ENCODE measurements around the gene DST.
"Not testable (repeated sequence)": the region's sequence is repeated elsewhere in the genome, so short reads cannot be mapped to it uniquely, and the experiment has no call there.

DST gene

DNA sequence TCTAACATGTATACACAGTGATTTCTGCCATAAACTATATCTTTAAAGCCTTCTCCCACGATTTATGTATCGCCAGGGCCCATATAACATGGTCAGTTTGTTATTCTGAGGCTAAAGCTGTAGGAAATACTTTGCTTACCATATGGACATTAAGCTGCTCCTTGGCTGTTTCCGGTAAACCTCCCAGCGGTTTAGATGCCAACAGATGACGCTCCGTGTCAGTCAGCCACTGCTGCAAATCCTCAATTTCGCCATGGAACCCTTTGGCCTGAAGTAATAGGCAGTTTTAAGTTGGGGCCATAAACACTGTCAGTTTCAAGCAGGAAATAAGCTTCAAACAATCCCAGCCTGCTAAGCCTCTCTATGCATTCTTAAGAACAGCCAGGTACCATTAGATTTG lies 145.4 kb downstream of the DST start:
- no peak overlapping the region for H3K27ac ChIP-seq
- DNase-seq (ENCODE audit: low read depth, low spot score), result no peak

DNA sequence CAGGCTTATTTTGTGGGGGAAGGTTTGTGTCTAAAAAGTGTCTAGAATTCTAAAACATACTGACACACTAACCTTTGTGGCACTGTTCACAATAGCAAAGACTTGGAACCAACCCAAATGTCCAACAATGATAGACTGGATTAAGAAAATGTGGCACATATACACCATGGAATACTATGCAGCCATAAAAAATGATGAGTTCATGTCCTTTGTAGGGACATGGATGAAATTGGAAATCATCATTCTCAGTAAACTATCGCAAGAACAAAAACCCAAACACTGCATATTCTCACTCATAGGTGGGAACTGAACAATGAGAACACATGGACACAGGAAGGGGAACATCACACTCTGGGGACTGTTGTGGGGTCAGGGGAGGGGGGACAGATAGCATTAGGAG lies 146.0 kb downstream of the DST start:
- not testable (repeated sequence) for H3K27ac ChIP-seq; DNase-seq (ENCODE audit: low read depth, low spot score)

DNA sequence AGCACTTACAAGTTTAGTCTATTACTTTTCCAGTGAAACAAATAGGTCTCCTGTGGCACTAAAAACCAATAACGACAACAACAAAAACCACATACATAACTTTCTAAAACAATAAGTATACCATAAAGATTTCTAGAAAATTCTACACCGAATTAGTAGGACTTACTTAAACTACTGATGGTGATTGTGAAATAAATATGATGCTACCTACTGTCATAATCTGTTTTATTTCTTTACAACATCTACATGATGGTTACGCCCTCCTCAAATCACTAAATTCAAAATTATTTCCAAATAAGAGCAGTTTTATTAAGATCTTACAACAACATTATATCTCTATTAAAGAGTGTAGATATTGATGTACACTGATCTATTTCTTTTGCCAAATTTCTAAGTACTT lies 147.0 kb downstream of the DST start:
- no peak overlapping the region for H3K27ac ChIP-seq
- DNase-seq (ENCODE audit: low read depth, low spot score), result no peak

DNA sequence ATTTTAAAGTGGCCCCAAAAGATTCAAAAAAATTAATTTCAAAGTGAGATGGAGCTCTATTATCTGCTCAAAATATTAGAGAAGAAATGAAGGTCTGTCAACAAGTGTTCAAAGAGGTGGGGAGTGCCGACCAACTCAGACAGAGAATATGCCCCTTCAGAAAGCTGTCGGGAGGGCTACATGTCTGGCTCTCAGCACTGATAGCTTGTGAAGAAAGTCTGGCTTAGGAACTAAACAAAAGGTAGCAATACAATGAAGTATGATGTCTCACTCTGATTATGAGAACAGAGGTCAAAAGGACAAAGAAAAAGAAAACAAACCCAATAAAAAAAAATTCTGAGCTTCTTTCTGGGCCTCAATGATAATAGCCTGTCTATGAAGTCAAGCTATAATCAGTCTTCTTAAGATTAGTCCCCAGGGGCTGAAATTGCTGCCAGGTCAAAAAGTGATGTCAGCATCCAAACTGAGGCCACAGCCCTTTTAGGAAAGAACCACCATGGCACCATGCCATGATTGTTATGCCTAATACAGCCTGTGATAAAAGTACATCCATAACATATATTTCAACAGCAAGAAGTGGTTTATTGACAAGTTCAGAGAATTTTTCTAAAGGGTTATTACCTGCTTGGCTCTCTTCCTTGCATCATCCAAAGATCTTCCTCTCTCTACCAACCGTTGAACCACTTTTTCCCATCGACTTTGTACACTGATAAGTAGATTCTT lies 150.9 kb downstream of the DST start:
- peak overlapping the region; percentile 72 for H3K27ac ChIP-seq
- DNase-seq (ENCODE audit: low read depth, low spot score), result no peak

DNA sequence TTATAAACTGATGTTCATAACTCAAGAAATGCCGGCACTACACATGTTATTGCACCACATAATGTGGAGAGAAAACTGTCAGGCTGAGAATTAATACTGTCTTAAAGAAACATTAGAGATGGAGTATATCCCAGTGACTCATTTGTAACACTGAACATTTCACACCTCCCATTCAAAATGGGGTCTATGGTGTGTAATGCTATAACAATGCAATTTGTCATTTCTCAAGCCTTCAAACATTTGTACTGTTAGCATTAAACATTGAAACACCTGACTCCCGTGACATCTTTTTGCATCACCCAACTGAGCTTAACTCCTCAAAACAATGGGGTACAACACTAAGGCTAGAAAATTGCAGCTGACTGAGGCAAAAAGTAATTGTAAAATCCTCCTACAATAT lies 151.7 kb downstream of the DST start:
- DNase-seq (ENCODE audit: low read depth, low spot score), result no peak

DNA sequence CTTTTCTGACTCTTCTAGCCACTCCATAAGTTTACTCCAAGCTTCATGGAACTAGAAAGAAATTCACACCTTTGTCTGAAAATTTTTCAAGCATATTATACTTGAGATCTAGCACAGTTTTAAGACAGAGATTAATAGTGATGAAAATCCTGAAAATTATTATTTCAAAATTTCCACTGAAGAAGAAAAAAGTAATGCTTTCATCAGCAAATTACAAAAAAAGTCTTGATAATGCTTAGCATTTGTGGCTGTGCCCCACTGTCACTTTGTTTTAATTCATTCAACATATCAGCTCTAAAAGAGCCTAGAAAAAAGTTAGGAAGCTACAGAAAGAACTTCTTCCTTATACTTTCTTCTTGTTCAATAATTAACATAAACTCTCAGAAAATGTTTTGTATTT lies 153.1 kb downstream of the DST start:
- DNase-seq (ENCODE audit: low read depth, low spot score), result no peak
- H3K27ac ChIP-seq, result no peak overlapping the region

More for the DNA sequence above, 151.7 kb downstream of the DST start:
- H3K27ac ChIP-seq, result peak overlapping the region; percentile 72

DNA sequence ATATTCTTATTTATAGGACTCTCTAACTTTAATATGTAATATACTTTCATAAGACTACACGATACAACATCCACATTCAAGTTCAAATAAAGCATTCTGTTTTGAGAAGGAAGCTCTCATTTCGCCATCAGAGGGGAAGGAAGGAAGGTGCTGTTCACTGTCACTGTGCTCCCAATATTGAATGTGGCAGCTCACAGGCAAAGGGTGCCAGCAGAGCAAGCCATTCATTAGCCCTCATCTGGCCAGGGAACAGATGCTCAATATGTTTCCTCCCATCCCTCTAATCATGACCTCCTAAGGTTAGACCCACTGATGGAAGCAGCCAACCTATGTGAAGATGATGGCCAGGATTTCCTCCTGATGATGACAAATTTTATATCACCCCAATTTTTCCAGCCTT lies 154.4 kb downstream of the DST start:
- H3K27ac ChIP-seq, result no peak overlapping the region
- no peak for DNase-seq (ENCODE audit: low read depth, low spot score)

DNA sequence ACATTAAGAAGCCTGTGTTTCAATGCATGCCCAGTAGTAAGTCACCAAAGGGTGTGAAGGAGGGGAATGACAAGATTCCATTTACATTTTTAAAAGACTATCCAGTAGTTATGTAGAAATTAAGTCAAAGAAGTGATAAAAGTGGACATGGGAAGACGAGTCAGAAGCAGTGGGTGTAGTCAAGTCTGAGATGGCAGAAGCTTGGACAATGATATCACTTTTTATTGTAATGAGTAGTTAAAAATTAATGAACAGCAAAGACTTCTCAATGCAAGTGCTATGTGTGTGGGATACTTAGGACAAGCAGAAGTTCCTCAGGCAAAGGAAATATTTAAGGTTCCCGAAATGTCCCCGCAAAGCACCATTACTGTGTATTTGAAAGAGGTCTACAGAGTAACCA lies 156.0 kb downstream of the DST start:
- DNase-seq (ENCODE audit: low read depth, low spot score), result no peak

DNA sequence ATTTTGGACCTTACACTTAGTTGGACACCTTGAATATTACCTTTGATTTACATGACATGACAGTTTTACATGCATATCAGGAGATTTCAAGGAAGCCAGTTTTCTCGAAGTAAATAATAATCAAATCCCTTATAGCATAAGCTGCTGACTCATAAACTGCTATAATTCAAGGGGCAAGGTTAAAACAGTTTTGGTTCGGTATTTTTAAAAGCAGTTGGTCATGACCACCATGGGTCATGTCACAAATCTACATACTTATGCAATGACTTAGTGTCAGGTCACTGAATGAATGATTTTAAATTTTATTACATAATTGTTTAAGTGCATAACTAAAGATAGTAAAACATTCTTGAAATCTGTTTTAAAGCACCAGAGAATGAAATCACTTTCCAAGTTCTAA lies 158.0 kb downstream of the DST start:
- peak overlapping the region; percentile 0 for H3K27ac ChIP-seq
- DNase-seq (ENCODE audit: low read depth, low spot score), result no peak

More for the DNA sequence above, 156.0 kb downstream of the DST start:
- no peak overlapping the region for H3K27ac ChIP-seq

DNA sequence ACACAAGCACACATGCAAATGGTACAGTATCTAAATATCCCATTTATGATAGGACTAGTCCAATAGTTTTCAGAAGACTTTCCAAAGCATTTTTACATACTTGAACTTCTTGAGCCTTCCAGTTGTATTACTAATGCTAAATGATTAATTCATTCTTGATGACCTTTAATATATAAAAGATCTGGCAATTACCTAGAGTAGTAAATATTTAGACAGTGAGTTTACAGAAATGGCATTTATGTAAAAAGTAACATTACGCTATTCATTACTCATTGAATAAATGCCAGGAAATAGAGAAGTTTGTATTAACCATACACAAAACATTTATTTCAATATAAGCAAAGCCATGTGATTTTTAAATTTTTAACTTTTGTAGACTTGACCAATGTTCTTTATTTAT lies 158.8 kb downstream of the DST start:
- DNase-seq (ENCODE audit: low read depth, low spot score), result no peak
- no peak overlapping the region for H3K27ac ChIP-seq

DNA sequence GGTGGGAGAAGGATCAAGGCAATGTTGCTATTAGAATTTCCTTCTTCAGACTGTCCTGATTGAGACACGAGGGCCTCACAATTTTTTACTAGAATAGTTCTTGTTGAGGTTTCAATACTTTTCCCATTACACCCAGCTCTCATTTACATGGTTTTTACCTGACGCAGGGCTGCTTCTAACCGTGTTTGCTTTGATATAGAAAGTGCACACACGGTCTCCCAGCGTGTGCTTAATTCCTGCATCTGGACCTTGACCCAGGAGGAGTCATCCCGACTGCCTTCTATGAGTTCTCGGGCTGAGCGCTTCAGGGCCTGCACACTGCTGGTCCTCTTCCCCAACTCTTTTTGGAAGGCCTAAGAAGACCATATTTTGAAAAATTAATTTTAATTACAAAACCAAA lies 160.2 kb downstream of the DST start:
- no peak for DNase-seq (ENCODE audit: low read depth, low spot score)
- H3K27ac ChIP-seq, result no peak overlapping the region

DNA sequence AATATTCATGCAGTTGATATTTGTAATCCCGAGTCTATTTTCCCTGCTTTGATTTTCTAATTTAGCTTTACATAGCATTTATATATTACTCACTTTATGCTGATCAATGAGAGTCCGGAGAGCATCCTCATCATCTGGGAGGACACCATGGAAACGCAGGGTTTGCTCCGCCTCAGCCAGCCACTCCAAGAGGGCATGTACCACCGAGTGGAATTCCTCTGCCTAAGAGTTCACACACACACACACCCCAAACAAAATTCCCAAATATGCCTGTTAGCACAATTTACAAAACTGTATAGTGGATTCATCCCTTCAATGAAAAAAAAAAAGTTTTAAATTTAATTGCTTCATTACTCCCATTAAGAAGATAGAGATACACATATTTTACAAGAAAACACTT lies 160.7 kb downstream of the DST start:
- H3K27ac ChIP-seq, result no peak overlapping the region
- DNase-seq (ENCODE audit: low read depth, low spot score), result no peak

DNA sequence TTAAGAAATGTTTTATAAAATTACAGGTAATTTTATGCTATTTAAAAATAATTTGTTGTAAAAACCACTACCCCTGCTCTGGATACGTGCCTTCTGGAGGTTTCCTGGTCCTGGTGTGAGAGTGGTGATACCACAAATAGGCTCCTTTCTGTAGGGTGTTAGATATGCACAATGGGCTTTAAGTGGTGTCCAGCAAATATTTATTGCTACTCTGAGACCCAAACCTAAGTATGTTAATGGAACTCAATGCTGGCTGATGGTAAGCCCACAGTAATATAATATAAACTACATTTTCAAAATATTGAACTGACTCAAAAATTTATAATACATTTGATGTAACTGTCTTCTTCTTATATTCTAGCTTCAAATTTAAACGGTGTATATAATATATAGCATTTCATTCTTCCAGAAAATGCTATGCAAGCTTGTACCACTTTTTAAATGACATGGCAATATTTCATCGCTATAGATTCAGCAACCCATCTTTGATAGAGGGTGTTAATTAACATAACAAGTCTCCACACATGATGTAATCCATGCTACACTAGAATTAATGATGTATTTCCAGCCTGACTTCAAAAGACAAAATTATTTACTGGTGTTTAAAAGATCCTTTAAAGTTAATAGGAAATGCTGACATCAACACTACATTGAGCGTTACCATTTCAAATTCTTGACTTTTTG lies 161.9 kb downstream of the DST start:
- no peak overlapping the region for H3K27ac ChIP-seq
- no peak for DNase-seq (ENCODE audit: low read depth, low spot score)

DNA sequence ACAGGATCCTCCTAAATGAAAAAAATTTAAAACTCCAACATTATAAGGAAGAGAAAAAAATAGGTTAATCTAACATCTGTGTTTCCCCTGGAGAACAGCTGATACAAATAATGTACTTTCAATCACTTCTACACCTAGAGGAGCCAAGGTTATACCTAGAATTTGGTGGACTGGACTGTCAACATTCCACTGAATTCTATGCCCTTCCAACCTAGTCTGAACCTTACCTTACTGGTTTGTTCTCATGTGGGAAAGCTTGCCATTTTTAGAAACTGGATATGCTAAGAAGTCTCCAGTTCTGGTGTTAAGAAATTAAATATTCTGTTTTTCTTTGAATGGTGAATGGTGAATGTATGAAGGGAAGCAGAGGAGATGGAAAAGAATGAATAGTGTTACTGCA lies 162.4 kb downstream of the DST start:
- no peak overlapping the region for H3K27ac ChIP-seq
- DNase-seq (ENCODE audit: low read depth, low spot score), result no peak

DNA sequence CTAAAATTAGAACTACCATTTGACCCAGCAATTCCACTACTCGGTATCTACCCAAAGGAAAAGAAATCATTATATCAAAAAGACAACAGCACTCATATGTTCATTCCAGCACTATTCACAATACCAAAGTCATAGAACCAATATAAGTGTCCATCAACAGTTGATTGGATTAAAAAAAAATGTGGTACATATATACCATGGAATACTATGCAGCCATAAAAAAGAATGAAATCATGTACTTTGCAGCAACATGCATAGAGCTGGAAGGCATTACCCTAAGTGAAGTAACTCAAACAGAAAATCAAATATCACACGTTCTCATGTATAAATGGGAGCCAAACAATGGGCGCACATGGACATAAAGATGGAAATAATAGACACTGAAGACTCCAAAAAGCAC lies 163.3 kb downstream of the DST start:
- no peak overlapping the region for H3K27ac ChIP-seq
- DNase-seq (ENCODE audit: low read depth, low spot score), result no peak

DNA sequence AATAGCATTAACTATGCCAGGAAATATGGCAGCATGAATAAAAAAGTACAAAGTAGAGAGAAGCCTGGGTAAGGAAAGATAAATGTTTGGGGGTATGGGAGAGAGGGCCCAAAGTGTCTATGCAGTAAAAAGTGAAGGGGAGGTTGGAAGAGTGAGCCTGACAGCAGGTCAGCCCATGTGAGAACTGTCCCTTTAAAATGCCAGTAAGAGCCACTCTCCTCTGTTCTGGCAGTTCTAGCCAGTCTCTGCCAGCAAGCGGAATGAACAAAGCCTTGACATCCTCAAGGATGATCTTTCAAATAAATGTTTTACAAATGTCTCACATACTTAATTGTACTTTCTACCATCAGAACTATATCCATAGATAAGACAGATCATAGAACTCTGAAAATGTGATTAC lies 164.5 kb downstream of the DST start:
- no peak for DNase-seq (ENCODE audit: low read depth, low spot score)

DNA sequence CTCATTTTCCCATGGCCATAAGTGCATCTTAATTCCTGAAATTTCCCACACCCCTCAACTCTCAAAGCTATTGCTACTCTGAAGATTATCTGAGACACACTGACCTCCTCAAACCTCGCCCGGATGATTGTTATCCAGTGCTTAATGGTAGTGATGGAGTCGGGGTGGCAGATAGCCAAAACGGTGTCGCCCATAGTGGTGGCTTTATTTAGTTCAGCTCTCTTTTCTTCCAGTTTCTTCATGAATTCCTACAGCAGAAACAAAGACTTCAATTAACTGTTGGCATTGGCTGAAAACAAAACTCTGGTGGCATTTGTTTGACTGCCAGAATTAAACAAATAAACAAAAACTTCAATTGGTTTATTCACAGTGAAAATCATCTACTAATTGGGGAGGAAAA lies 165.4 kb downstream of the DST start:
- no peak overlapping the region for H3K27ac ChIP-seq
- DNase-seq (ENCODE audit: low read depth, low spot score), result no peak

More for the DNA sequence above, 164.5 kb downstream of the DST start:
- no peak overlapping the region for H3K27ac ChIP-seq

DNA sequence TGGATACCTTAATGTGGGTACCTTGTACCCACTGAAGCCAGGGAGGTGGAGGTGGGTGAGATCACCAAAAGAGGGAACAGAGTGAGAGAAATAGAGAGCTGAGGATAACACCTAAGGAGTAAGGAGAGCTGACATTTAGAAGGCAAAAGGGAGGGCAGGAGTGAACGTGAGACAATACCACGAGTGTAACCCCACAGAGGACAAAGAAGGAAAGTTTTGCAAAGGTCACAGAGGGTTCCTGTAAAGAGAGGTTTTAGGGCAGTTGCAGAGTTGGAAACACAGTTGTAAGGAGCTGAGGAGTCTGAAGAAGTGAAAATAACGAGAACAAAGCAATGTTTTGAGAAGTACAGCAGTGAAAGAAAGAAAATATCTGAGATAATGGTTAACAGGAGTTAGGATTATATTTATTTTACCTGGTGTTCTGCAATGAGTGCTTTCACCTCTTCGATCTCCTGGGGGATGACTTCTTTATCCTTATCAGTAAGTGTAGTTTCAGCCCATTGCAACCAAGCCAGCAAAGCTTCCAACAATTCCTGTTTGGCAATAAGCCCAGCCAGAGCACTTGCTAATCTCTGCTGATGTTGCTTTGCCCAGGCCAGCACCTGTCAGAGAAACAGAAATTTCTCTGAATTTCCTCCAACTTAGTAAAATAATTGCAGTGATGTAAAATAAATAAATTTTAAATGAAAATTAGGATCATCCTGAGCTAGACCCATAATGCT lies 166.8 kb downstream of the DST start:
- no peak overlapping the region for H3K27ac ChIP-seq
- DNase-seq (ENCODE audit: low read depth, low spot score), result no peak

DNA sequence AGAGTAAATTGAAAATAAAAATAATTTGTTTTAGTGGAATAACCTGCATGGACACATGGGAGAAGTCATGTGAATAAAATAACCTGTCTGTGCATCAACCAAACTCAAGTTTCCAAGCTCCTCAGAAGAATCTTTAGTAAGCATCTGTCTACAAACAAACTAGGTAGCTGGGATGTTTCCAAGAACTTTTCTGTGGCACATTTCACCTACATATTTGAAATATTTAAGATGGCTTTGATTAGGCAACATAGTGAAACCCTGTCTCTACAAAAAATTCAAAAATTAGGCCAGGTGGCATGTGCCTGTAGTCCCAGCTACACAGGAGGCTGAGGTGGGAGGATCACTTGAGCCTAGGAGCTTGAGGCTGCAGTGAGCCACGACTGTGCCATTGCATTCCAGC lies 168.2 kb downstream of the DST start:
- DNase-seq (ENCODE audit: low read depth, low spot score), result no peak
- no peak overlapping the region for H3K27ac ChIP-seq

DNA sequence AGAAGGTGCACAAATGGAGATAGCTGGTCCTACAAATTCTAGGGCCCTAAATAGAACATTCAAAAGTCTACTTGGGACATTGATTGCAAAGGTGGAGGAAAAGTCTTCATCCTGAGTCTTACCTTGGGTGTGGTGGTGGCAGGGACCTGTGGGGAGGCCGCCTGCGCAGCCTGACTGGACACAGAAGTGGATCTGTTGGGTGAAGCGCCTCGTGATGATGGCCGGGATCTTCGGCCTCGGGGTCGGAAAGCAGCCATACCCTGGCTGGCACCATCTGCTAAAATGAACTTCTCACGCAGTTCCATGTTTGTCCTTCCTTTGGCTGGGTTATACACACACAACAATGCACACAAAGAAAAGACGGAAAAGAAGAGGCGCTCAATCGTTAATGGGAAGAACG lies 179.2 kb downstream of the DST start:
- no peak for DNase-seq (ENCODE audit: low read depth, low spot score)
- H3K27ac ChIP-seq, result no peak overlapping the region

DNA sequence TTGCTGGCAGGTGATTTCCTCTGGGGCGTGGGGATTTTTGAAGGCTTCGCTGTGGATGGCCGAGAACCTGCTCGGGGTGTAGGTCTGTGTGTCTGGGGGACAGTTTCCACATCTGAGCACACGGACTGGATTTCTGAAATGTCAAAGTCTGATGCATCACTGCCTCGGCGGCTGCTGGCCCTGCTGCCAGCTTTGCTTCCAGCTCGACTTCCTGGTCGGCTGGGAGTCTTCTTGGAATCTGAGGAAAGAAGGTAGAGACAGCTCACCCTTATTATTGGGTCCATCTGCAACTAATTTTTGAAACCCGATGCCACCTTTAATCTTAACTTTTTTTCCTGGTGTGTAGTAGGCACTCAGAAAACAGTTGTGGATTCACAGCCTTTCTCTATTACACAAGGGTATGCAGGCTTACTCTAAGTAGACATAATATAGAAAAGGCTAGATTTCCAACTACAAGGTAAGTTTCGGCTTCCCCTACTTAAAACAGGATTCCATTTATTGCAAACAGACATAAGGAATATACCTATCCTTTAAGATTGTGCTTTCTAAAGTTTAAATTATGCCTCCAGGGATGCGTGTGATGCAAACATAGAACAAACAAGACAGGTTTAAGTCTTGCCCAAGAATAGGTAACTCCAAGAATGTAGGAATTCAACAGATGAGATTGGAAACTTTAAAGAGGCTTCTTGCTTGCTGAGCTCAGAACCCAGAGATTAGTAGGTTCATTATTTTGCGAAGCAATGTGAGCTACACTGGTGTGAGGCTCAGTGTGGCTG lies 183.5 kb downstream of the DST start:
- no peak for DNase-seq (ENCODE audit: low read depth, low spot score)
- no peak overlapping the region for H3K27ac ChIP-seq
